ENCODE results near the gene PMPCA. TPM values are rescaled to one million over a fixed set of nuclear protein-coding genes. Genes with fewer than 3 reads are reported as not detected.

PMPCA gene
- total RNA-seq, 1 donor from 2014 or later = 60.5 TPM

DNA sequence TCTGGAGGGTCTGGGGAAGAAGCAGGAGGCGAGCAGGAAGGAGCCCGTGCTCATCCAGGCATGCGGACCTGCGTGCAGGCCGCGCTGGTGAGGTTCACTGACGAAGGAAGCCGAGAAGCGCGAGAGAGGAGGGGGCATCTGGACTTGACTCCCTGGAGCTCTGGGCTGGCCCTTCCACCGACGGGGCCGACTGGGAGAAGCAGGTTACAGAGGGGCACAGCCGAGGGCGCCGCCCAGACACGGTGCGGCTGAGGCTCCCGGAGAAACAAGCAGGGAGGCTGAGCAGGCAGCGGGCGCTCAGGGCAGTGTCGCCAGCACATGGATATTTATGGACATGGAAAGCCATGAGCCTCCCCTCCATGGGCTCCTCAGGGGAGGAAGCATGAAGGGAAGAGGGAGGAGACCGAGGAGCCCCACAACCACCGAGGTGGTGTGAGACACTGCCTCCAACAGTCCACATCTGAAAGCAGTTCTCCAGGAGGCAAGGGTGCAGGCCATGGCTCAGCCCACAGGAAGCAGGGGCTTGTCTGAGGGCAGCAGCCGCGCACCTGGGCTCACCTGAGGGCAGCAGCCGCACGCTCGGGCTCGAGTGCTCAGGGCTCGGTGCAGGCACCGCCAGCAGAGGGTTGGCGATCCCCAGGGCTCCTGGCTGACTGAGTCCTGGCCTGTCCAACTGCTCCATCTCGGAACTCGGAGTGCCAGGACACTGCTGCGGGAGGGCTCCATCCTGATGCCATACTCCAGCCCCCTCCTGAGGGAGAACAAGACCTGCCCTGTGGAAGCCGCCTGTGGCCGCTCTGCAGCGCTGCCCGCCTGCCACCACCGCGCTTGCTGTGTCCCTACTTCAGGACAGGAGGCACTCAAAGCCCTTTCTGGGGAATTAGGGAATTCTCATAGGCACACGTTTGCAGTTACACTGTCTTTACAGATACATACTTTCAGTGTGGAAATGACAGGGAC is 44.9 kb downstream of the PMPCA start:
- no peak for DNase-seq (ENCODE audit: low read depth)

DNA sequence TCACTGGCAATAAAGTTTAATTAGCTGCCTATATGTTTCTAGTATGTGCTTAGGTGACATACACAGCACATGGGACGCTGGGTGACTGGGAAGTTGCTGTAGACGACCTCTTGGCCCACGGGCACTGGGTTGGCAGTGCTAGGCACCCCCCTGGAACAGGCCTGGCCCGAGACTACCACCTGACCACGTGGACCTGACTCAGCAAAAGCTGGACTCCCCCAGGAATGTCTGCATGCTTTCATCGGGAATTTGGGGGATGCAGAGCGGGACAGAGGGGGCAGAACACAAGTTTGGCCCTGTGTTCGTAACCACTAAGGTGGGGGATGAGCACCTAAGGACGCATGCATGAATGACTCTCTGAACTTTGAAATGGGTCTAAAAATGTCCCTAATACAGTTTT is 45.8 kb downstream of the PMPCA start:
- DNase-seq (ENCODE audit: low read depth) = no peak

DNA sequence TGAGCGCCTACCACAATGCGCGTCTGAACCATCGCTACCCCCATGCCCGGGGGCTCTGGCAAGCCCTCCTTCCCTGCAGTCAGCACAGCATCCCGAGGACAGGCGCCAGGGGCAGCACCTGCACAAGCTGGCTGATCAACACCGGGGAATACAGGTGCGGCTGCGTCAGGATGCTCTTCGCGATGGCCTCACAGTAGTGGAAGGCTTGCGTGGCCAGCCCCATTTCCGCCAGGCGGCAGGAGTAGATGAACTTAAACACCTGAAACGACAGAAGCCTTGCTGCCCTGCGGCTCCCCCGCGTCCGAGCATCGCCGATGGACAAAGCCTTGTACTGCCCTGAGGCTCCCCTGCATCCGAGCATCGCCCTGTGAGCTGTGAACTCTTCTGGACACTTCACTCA is 46.9 kb downstream of the PMPCA start:
- DNase-seq (ENCODE audit: low read depth) = no peak

DNA sequence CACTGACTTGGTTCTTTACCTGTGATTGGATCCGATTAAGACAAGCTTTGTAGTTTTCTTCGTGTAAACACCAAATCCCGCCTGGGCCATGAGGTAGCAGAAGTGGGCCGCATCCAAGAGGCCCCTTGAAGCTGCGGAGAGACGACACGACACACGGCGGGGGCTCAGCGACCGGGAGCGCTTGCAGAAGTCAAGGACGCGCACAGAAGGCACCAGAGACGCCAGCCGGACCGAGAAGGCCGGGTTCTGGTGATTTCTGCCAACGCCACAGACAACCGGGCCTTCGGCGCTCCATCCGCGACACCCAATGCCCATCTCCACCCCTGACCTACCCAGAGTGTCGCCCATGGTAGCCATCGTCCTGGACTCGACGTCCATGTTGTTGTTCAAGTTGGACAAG is 49.0 kb downstream of the PMPCA start:
- DNase-seq (ENCODE audit: low read depth) = no peak

DNA sequence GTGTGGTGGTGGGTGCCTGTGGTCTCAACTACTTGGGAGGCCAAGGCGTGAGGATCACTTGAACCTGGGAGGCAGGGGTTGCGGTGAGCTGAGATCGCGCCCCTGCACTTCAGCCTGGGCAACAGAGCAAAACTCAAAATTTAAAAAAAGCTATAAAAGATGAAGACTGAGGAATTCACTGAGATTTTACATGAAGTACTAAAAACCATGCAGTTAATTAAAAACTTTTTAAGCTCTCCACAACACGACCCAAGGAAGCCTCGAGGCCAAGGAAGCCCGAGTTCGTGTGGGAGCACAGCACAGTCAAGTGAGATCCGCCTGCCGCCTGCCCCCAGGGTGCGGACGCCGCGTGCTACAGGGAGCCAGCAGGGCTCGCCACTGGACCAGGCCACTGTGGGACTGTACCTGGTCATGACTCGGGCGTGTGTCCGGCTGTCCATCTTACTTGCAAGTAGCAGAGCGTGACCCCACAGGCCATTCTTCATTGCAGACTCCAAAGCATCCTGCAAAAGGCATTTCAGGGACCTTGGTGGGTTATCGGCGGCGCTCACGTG is 50.4 kb downstream of the PMPCA start:
- DNase-seq (ENCODE audit: low read depth) = no peak

DNA sequence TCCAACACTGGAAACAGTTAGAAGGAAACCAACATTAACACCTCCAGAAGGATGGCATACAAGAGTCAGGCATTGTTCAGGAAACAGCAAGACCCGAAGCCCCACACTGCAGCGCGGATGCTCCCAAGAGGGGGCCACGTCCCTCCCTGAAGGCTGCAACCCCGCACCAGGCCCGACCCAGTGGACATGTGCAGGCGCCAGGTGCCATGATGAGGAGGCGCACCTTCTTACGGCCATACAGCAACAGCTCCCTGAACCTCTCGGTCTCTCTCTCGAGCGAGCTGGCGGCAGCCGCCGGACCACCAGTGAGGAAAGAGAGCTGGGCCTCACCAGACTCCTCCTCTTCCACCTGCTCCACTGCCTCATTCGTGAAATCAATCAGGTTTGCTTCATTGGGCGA is 52.2 kb downstream of the PMPCA start:
- DNase-seq (ENCODE audit: low read depth) = no peak

DNA sequence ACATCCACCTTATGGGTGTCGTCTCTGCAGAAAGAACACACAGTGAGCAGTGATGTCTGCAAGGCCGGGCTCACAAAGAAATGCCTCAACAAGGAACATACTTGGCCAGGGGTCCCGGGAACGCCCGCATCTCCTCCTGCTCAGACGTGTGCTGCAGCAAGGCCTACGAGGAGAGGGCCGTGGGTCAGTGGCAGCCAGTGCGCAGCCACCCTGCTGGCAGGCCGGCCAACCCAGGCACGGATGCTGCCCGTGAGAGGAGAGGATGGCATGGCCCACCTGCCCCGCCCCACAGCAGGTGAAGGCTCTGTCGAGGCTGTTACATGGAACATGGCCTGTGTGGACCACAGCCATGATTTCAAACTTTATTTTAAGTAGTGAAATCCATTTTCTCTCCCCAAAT is 53.1 kb downstream of the PMPCA start:
- no peak for DNase-seq (ENCODE audit: low read depth)

DNA sequence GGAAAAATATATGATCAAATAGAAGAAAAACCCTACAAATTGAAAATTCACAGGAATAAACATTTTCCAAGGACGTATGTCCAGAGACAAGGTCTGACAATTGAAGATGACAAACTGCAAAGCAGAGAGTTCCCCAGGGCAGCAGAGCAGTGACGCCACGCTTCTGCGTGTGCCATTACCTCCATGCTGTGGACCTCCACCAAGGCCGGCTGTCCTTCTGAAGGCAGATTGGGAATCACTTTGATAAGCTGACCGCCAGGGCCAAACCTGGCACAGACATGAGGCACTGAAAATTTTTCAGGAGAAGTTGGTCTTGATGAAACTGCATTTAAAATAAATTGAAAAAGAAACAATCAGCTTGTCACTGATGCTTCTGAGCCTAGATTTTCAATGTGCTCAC is 53.8 kb downstream of the PMPCA start:
- no peak for DNase-seq (ENCODE audit: low read depth)

DNA sequence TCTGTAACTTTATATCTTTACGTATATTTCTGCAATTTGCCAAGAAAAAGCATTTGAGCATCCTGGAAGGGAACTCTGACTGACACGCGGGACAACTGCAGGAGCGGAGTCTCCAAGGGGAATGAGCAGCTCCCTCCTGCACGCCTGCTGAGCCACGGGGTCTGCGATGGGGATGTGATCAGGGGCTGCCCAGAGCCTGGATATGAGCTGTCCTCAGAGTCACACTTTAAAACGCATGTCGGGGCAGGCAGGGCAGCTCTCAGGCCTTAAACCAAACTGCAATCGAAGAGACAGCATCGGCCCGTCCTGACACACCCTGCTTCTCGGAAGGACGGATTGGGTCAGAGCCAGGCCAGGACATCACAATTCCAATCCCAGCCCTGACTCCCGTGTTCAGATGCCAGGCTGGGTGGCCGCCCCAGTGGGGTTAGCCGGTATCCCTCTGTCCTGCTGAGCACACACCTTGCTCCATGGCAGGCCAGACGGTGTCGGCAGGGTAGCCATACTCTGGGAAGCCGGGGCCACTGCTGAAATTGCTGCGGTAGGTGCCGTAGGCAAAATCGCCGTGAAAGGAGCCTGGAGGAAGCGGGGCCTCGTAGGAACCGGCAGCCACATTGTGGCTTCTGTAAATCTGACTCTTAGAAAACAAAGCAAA is 55.2 kb downstream of the PMPCA start:
- DNase-seq (ENCODE audit: low read depth) = no peak

DNA sequence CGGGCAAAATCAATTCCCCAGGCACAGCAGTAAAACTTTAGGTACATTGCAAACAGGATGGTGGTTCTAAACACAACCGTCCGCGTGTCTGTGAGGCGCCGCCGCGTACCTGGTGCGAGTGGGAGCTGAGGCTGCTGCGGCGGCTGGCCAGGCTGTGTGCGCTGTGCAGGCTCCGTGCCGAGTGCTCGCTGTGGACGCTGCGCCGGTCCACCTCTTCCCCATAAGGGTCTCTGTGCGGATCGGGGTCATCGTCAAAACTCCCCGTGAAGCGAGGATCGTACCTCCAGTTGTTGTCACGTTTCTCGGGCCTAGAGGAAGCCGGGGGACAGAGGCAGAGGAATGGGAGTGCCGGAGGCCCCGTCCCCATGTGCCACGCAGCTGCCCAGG is 55.7 kb downstream of the PMPCA start:
- no peak for DNase-seq (ENCODE audit: low read depth)

DNA sequence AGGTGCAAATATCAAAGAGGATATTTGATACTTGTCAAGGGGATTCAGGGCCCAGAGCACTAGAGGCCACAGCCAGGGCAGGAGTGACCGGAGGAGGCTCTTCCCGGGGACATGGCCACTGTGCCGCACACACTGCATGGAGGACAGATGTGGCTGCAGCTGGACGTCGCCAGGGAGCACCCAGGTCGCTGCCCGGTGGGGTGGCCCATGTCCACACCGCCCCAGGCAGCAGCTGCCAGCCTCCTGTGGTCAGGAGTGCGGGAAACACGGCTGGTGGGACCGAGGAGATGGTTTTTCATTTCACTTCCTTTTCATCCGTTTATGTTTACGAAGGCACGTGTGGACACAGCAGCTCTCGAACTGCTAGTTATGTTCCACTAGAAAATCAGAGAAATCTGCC is 57.3 kb downstream of the PMPCA start:
- peak; percentile 33 for DNase-seq (ENCODE audit: low read depth)

DNA sequence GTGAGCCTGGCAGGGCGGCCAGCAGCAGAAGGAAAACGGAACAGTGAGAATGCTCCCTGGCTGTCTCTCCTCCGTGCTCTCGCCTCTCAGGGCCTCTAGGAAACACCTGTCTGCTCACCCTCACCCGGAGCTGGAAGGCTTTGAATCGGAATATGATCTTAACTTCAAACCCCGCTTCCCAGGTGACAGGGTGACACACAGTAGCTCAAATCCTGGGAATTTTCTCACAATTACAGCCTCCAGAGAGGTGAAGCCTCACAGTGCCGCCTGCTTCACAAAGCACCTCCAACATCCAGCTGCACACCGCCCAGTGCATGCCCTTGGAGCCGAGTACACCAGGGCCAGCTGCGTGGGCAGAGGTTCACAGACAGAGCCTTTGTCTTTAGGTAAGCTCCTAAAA is 59.9 kb downstream of the PMPCA start:
- no peak for DNase-seq (ENCODE audit: low read depth)

DNA sequence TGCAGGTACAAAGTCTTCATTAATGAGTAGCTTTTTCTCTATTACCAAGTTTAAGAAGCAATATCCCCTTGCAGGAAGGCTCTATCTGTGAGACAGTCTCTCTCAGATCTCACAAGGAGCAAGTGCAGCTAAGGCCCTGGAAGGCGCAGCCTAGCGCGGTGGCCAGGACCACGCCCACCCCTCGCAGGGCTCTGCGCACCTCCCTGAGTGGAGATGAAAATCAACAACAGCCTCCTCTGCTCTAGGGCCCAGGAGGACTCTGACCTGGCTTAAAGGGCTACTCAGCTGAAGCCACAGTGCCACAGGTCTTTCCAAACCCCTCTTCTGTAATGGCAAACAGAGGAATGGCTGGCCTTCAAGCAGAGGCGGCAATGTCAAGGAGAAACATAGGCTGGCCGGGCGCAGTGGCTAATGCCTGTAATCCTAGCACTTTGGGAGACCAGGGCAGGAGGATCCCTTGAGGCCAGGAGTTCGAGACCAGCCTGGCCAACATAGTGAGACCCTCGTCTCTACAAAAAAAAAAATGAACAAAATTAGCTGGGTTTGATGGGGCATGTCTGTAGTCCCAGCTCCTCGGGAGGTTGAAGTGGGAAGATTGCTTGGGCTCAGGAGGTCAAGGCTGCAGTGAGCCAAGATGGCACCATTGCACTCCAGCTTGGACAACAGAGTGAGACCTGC is 60.5 kb downstream of the PMPCA start:
- DNase-seq (ENCODE audit: low read depth) = no peak

DNA sequence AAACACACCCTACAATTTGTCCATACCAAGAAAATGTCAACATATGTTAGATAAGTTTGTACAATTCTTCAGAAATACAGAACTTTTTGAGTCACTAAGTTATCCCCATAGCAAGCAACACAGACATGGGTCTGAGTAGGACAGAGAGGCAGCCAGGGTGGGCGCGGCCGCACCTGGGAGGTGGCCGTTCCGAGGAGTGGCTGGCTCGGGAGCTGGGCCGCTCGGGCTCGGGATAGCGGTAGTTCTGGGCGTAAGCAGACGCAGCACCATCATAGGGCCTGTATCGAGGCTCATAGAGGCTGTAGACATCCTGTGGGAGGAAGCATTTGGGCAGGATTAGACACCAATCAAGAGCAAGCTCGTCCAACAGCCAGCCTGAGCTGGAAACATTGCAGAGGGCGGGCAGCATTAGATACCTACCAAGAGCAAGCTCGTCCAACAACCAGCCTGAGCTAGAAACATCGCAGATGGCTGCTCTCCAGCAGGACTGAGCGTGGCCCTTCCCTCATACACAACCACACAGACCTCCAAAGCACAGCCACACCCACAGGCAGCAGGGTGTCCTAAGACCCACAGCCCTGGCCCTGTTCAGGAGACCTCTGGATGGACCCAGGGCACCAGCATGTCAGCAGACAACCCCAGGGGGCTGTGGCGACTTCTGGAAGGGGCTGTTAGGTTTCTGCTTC is 61.5 kb downstream of the PMPCA start:
- no peak for DNase-seq (ENCODE audit: low read depth)

DNA sequence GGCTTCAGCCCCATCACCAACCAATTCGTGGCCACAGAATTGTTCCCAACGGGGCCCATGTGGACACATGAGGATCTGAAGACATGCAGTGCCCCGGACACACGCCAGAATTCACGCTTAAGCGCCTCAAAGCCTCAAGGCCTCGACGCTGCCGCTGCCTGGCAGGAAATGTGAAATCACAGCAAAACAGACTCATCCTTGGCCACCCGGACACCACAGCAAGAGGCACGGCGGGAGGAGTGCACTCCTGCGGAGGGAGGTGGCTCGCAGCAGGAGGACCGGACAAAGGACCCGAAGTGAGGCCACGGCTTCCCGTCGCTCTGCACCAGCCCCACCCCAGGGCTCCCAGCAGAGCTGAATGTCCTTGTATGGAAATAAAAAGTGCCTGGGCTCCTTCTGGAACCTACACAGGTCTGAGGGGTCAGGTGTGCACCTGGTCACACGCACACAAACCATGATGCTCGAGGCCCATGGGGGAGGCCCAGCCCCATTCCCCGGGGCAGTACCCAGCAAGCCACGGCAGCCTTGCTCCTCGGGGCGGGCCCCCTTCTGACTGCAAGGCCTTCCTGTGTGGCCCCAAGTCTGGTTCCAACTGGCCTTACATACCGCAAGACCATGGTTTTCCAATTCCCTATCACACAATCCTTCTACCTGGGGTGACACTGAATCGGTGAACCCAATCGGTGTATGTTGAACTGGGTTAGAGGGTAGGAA is 62.3 kb downstream of the PMPCA start:
- DNase-seq (ENCODE audit: low read depth) = no peak

DNA sequence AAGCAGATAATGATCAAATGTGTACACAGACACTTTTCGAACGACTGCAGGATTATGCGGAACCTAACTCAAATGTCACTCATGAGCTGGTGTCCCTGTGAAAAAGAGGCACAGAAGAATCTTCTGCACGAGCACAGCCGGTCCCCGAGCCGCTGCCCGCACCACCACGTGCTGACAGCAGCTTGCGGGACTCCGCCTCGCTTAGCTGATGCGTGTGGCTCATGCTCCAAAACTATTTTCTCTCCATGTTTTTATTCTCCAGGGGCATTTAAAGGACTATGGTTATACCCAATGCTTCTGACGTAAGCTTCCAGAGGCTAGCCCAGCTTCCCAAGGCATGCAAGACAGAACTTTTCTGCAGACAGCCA is 62.9 kb downstream of the PMPCA start:
- no peak for DNase-seq (ENCODE audit: low read depth)

Measured in myocyte (in vitro differentiated cells).